HEK293T (cell line): ENCODE measurements around the gene RTKN.
"Not testable (repeated sequence)": the region's sequence is repeated elsewhere in the genome, so short reads cannot be mapped to it uniquely, and the experiment has no call there.

Experiments used
- CTCF ChIA-PET: fragments of 350-600 bp; formaldehyde crosslinking; extraction: SDS; loops from one replicate; lab custom pipeline; 2021; ENCODE audit warnings: antibody characterized with exemption, inconsistent platforms; lab: Yijun Ruan, JAX
- POLR2A ChIA-PET: fragments of 350-600 bp; formaldehyde crosslinking; extraction: SDS; loops from one replicate; lab custom pipeline; 2020; ENCODE audit warnings: antibody characterized with exemption, inconsistent platforms; lab: Yijun Ruan, JAX
- DNase-seq: peaks from one replicate; pipeline ENCODE4 v3.0.0; 2012; ENCODE audit warnings: mixed read lengths; ENCODE audit errors: extremely low spot score
- ARNT ChIP-seq: fragments of 450-650 bp; IDR thresholded peaks from 2 replicates; pipeline ENCODE4 v1.6.1; 2017; ENCODE audit warnings: mild to moderate bottlenecking
- BHLHE40 ChIP-seq: fragments of 450-650 bp; IDR thresholded peaks from 2 replicates; pipeline ENCODE4 v1.6.1; 2016; ENCODE audit warnings: mild to moderate bottlenecking, moderate library complexity, borderline replicate concordance
- CTBP1 ChIP-seq: fragments of 450-650 bp; IDR thresholded peaks from 2 replicates; pipeline ENCODE4 v1.6.1; 2016; ENCODE audit warnings: borderline replicate concordance
- ELF4 ChIP-seq: fragments of 450-650 bp; IDR thresholded peaks from 2 replicates; pipeline ENCODE4 v1.6.1; 2017; ENCODE audit warnings: antibody characterized with exemption
- FOXA1 ChIP-seq: fragments of 450-650 bp; IDR thresholded peaks from 2 replicates; pipeline ENCODE4 v1.6.1; 2016; ENCODE audit warnings: mild to moderate bottlenecking
- FOXK2 ChIP-seq: fragments of 450-650 bp; IDR thresholded peaks from 2 replicates; pipeline ENCODE4 v1.6.1; 2016; ENCODE audit warnings: mild to moderate bottlenecking
- FOXM1 ChIP-seq: fragments of 450-650 bp; IDR thresholded peaks from 2 replicates; pipeline ENCODE4 v1.6.1; 2017; ENCODE audit warnings: mild to moderate bottlenecking, borderline replicate concordance
- HDGF ChIP-seq: fragments of 450-650 bp; IDR thresholded peaks from 2 replicates; pipeline ENCODE4 v1.6.1; 2017; ENCODE audit warnings: antibody characterized with exemption, borderline replicate concordance
- L3MBTL2 ChIP-seq: fragments of 450-650 bp; conservative IDR thresholded peaks from 2 replicates; pipeline ENCODE4 v1.6.1; 2016; ENCODE audit warnings: mild to moderate bottlenecking
- LEF1 ChIP-seq: fragments of 450-650 bp; IDR thresholded peaks from 2 replicates; pipeline ENCODE4 v1.6.1; 2017; ENCODE audit warnings: mild to moderate bottlenecking, borderline replicate concordance
- NFRKB ChIP-seq: fragments of 450-650 bp; IDR thresholded peaks from 2 replicates; pipeline ENCODE4 v1.6.1; 2016; ENCODE audit warnings: mild to moderate bottlenecking, moderate library complexity
- SP1 ChIP-seq: fragments of 450-650 bp; IDR thresholded peaks from 2 replicates; pipeline ENCODE4 v1.6.1; 2017
- SUZ12 ChIP-seq: fragments of 450-650 bp; IDR thresholded peaks from 2 replicates; pipeline ENCODE4 v1.6.1; 2016; ENCODE audit warnings: mild to moderate bottlenecking
- TARDBP ChIP-seq: fragments of 450-650 bp; IDR thresholded peaks from 2 replicates; pipeline ENCODE4 v1.6.1; 2016
- ZNF384 ChIP-seq: fragments of 450-650 bp; IDR thresholded peaks from 2 replicates; pipeline ENCODE4 v1.6.1; 2016
- TF ChIP-seq, protein P1 (sequence below): fragments of 450-650 bp; IDR thresholded peaks from 2 replicates; pipeline ENCODE4 v1.6.1; 2016

RTKN gene

DNA sequence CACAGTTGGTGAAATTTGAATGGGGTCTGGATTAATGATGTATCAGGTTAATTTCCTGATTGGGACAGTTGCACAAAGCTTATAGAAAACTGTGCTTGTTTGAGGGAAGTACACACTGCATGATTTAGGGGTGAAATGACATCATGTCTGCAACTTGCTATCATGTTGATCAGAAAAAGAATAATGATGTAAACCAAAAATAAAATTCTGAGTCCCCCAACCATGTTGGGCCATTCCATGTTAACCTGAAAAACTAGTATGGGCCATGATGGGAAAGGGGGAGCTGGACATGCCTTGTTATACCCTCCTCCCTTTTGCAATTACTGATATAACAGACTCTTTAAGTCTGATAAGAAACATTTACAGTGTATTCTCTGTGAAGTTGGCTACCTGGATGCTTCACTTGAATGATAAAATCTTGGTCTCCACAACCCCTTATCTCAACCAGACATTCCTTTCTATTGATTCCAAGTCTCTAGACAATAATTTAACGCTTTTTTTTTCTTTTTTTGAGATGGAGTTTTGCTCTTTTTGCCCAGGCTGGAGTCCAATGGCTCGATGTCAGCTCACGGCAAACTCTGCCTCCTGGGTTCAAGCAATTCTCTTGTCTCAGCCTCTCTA lies 8.9 kb upstream of the RTKN start:
- no peak for DNase-seq
- CTCF ChIA-PET, result no interaction called here
- POLR2A ChIA-PET, result interaction anchor here (1.2 kb wide), 1 partner anchor 10 kb away, joined by 8 read pairs; no protein-coding TSS in a partner anchor
- no peak for TF ChIP-seq CTBP1
- TF ChIP-seq, protein P1, sequence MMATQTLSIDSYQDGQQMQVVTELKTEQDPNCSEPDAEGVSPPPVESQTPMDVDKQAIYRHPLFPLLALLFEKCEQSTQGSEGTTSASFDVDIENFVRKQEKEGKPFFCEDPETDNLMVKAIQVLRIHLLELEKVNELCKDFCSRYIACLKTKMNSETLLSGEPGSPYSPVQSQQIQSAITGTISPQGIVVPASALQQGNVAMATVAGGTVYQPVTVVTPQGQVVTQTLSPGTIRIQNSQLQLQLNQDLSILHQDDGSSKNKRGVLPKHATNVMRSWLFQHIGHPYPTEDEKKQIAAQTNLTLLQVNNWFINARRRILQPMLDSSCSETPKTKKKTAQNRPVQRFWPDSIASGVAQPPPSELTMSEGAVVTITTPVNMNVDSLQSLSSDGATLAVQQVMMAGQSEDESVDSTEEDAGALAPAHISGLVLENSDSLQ, result no peak
- no peak for TF ChIP-seq ELF4
- TF ChIP-seq HDGF, result no peak

DNA sequence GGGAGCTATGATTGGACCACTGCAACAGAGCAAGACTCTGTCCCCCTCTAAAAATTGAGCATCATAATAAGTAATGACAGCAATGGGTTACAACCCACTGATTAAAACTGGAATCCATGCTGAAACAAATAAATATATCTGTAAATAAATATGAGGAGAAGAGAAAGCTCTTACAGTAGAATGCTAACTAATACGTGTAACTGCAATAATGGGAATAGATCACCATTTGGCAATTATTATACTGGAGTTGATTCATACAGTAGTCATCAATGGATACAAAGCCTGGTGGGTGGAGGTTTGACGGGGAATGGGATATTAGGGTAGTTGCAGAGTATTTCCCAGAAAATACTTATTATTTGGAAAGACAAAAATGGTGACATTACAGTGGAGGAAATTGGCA lies 7.0 kb upstream of the RTKN start:
- TF ChIP-seq FOXA1 (no peak), TARDBP (no peak)
- no peak for DNase-seq
- POLR2A ChIA-PET, result interaction anchor here (0.7 kb wide), 1 partner anchor 8 kb away, joined by 3 read pairs; no protein-coding TSS in a partner anchor
- CTCF ChIA-PET, result no interaction called here

DNA sequence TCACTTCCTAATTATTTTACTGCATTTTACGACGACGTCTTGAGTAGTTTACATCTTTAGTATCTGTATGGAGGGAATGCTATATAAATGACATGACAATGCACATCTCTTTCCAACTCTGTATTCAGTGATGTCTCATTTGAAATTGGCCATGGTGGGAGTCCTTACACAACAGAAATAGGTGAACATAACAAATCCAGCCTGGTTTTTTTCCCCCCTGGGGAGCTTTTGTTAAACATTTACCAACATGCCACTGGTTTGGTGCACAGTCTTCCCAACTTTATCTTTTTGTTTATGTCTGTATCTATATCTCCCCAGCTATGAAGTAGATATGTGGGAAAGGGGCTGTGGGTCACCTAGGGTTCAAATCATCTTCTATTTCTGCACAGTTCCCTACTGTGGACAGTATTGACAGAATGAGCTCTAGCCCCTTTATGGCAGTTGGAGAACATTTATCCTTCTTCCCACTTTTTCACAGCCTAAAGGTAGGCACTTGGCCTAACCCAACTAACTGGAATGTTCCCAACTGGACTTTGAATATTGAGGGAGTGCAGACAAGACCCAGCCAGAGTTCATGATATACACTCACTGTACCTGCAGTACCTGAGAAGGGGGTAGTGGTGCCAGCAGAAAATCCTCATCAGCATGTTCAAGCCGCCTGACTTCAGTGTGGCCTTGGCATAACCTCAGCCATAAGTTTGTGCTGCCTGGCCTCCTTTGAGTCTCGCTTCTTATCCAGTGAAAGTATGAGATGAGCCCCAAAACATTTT lies 5.7 kb upstream of the RTKN start:
- POLR2A ChIA-PET, result interaction anchor here (0.9 kb wide), 1 partner anchor 10 kb away, joined by 3 read pairs; no protein-coding TSS in a partner anchor
- CTCF ChIA-PET, result no interaction called here
- TF ChIP-seq TARDBP, result no peak
- no peak for TF ChIP-seq SUZ12
- no peak for TF ChIP-seq ZNF384
- no peak for TF ChIP-seq SP1
- no peak for TF ChIP-seq FOXA1
- no peak for TF ChIP-seq L3MBTL2
- TF ChIP-seq ARNT, result no peak
- no peak for TF ChIP-seq LEF1
- TF ChIP-seq ELF4, result no peak
- TF ChIP-seq FOXK2, result no peak
- TF ChIP-seq BHLHE40, result no peak
- no peak for TF ChIP-seq NFRKB
- no peak for DNase-seq

DNA sequence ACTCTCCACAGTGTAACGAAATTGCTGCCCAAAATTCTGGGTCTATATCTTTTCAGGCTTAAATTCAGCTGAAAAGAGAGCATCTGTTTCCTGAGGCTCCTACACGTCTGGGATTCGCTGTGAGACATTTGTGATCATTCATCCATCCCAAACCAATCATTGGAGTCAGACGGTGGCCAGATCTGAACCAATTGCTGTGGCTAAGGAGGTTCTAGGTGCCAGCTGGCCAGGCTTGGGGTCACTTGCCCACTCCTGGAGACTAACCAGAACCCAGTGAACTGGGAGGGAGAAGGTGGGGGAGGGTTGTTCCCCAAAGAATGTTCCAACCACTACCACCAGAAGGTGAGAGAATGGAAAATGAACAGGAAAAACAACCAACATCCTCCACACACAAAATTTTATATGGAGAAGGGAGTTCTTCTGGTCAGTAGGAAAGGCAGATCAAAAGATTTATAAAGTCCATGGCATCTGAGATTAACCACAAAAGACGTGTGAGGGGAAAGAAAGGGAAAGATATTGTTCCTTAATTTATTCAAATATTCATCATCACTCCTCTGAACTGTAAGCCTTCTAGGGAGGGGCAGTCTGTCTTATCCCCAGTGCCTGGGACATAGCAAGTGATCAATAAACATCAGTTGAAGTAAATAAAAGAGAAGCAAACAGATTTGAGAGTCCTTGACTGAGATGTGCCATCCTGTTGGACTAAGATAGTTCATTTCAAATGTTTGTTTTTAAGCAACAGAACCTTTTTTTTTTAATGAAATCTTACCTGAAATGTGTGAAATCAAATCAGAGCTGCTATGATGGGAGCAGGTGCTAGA lies 3.0 kb upstream of the RTKN start:
- no peak for TF ChIP-seq TARDBP
- TF ChIP-seq, protein P1, result no peak
- no peak for TF ChIP-seq ARNT
- no peak for TF ChIP-seq ZNF384
- TF ChIP-seq FOXK2, result no peak
- no peak for TF ChIP-seq FOXA1
- TF ChIP-seq SP1, result no peak
- no peak for TF ChIP-seq ELF4
- no peak for TF ChIP-seq FOXM1
- no peak for TF ChIP-seq BHLHE40
- TF ChIP-seq HDGF, result no peak
- no peak for TF ChIP-seq L3MBTL2
- no peak for TF ChIP-seq SUZ12
- no peak for TF ChIP-seq NFRKB
- CTCF ChIA-PET, result no interaction called here
- no peak for DNase-seq
- POLR2A ChIA-PET, result interaction anchor here (1.1 to 4.0 kb wide), 5 partner anchors 8 to 63 kb away, joined by 3 to 29 read pairs (median 4); partner anchors contain the start of genes CCDC142, INO80B, PCGF1 and TTC31

DNA sequence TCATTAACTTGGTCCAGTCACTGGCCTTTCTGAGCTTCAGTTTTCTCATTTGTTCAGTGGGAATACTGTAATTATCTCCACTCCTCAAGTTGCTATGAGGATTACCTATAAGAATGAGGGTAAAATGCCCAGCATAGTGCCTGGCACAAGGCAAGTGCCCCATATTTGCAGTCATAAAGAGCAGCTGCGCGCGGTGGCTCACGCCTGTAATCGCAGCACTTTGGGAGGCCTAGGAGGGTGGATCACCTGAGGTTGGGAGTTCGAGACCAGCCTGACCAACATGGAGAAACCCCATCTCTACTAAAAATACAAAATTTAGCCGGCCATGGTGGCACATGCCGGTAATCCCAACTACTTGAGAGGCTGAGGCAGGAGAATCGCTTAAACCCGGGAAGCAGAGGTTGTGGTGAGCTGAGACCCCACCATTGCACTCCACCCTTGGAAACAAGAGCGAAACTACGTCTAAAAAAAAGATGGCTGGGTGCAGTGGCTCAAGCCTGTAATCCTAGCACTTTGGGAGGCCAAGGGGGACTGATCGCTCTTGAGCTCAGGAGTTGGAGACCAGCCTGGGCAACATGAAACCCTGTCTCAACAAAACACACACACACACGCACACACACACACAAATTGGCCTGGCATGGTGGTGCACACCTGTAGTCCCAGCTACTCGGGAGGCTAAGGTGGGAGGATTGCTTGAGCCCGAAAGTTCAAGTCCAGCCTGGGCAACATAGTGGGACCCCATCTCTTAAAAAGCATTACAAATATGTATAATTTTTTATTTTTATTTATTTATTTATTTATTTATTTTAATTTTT lies 953 bp upstream of the RTKN start:
- DNase-seq, CTCF ChIA-PET: not testable (repeated sequence)
- POLR2A ChIA-PET, result interaction anchor here (1.5 to 4.0 kb wide), 4 partner anchors 12 to 21 kb away, joined by 3 to 29 read pairs (median 6); partner anchors contain the start of genes C2orf81, INO80B, WBP1 and WDR54

DNA sequence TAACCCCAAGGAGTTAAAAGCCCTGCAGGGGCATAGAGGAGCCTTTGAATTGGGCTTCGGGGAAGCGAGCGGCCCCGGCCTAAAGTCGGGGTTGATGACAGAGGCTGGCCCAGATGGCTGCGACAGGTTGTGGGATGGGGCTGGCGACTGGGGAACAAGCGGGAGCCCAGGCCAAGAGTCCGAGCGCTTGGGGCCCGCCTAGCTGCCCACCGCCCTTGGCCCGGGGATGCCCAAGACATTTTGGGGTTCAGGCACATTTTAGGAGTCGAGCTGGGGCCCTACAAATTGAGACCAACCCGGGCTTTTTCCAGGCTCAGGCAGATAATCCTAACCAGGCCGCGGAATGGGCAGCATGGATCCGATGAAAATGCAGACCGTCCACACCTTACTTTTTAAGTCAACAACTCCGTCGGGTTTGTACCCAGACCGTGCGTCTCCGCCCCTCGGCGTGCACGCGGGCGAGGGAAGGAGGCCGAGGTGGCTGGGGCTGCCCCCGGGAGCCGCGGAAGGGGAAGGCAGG lies 507 bp downstream of the RTKN start:
- POLR2A ChIA-PET, result interaction anchor here (1.1 to 3.6 kb wide), 8 partner anchors 9 to 49 kb away, joined by 4 to 81 read pairs (median 8); partner anchors contain the start of genes C2orf81, INO80B, MRPL53 and WBP1
- DNase-seq, result no peak
- TF ChIP-seq SUZ12, result no peak
- peak; percentile 75 for TF ChIP-seq L3MBTL2
- CTCF ChIA-PET, result interaction anchor here (0.9 kb wide), 1 partner anchor 91 kb away, joined by 3 read pairs; no protein-coding TSS in a partner anchor
